NCI-H2196 (cell line): ENCODE measurements around the gene MYH11.
"Not testable (repeated sequence)": the region's sequence is repeated elsewhere in the genome, so short reads cannot be mapped to it uniquely, and the experiment has no call there.

ENCODE experiments used
- DNase-seq: peaks from one replicate; lab custom pipeline; 2025; ENCODE audit not compliant: unreplicated experiment; lab: John Stamatoyannopoulos, UW

Gene MYH11

DNA sequence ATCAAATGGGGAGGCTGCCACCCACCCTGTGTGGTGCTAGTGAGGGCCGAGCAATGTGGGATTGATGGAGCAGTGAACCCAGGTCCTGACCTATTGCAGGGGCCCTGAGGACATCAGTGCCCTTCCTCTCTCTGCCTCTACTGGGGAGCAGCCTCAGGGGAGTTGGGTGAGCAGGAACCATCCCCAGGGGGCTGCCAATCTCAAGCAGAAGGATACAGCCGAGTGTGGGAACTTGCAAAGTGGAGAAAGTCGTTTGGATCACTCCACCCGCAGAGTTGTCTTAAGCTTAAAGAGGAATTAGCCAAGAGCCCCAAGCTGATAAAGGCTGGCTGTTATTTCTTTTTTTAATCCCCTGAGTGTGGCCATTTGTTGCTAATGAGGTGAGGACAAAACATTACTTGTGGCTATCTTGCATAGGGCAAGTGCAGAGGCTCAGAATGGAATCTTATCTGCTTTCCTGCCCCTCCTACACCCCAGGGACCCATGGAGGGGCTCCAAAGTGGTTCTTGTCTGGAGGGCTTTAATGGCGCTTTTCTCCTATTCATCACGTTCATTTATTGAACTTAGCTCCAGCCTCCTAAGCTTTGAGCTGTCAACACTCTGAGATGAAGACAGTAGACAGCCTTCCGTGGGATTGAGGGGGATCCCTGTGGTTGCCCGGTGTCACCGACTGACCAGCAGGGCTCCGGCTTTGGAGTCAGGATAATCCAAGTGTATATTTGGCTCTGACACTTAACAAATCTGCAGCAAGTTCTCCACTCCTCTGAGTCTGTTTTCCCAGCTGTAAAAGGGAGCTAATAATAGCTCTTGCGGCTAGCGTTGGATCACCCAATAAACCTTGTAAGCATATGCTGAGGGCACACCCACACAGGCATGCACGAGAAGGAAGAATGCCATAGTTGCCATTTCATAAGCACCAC lies 45.1 kb downstream of the MYH11 start:
- DNase-seq: no peak

DNA sequence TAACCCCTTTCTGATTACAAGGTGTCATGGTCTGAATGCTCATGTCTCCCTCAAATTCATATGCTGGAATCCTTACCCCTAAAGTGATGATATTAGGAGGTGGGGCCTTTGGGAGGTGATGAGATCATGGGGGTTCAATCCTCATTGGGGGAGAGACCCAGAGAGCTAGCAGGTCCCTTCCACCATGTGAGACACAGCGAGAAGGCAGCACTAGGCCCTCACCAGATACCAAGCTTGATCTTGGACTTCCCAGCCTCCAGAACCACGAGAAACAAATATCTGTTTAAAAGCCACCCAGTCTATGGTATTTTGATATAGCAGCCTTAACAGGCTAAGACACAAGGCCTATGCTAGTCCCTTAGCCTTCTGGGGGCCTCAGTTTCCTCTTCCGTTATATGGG lies 45.9 kb downstream of the MYH11 start:
- no peak for DNase-seq

DNA sequence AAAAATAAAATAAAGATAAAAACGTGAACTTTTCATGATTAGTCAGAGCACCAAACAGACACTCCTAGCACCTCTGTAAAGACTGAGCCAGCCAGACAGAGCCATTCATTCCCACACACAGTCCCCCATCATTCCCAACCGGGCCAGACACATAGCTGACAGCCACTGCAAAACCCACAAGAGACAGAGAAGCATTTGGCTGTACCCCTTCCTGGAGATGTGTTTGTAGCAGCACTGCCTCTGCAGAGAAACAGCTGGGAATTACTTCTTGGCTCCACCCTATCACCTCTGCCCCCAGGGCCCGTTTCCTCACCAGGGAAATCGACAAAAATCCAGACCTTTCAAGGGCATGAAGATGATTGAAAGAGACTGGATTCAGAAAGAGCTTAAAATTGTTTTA lies 46.4 kb downstream of the MYH11 start:
- DNase-seq: no peak

DNA sequence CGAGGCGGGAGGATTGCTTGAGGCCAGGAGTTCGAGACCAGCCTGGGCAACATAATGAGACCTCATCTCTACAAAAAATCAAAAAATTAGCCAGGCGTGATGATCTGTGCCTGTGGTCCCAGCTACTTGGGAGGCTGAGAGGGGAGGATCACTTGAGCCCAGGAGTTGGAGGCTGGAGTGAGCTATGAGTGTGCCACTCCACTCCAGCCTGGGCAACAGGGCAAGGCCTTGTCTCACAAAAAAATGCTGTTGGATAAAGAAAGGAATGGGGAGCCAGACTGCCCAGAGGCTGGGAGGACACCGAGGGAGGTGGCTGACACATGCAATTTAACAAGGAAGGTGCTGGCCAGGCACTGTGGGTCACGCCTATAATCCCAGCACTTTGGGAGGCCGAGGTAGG lies 47.5 kb downstream of the MYH11 start:
- not testable (repeated sequence) for DNase-seq

DNA sequence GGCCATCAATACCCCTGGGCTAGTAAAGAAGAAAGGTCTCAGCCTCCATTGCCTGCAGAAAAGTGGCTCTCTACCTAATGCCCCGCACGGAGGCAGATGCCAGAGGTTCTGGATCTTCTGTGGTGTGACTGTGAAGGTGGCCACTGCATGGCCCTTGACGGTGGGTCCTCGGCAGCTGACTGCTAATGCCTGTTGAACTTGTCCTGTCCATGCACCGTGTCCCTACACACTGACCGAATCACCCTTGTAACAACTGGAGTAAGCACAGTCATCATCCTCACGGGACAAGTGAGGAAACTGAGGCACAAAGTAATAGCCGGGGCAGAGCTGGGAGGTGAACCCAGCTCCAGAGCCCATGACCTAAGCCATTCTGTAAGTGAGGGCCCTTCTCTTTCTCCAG lies 48.8 kb downstream of the MYH11 start:
- DNase-seq: no peak

DNA sequence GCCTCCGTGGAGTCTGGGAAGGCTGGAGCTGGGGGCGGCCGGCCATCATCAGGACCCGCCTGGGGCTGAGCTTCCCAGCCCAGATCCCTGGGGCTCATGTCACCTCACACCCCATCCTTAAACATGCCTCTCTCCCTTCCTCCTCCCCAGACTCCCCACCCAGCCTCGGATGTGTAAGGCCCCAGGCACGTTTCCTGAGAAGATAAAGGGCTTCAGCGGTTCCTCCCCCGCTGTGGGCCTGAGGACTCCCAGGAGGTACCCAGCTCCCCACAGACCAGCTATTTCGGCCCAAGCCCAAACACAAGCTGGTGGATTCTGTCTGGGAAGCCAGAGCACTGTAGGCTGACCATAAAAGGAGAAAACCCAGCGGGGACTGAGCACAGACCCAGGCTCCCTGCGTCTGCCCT lies 49.2 kb downstream of the MYH11 start:
- DNase-seq: no peak

DNA sequence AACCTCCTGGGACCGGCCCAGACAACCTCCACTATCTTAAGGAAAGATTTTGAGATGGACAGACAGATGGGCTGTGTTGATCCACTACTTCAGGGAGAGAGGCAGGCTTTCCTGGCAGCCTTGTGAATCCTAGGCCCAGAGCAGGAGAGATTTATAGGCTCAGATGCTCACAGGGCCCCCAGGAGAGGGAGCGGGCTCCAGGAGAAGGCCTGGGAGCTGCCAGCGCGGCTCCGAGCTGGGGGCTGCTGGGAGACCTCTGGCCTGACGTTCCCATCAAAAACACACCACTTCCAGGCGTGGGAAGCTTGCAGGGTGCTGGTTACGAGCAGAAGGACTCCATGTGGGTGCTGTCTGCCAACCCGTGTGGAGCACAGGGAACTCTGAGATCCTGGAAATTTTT lies 53.2 kb downstream of the MYH11 start:
- no peak for DNase-seq

DNA sequence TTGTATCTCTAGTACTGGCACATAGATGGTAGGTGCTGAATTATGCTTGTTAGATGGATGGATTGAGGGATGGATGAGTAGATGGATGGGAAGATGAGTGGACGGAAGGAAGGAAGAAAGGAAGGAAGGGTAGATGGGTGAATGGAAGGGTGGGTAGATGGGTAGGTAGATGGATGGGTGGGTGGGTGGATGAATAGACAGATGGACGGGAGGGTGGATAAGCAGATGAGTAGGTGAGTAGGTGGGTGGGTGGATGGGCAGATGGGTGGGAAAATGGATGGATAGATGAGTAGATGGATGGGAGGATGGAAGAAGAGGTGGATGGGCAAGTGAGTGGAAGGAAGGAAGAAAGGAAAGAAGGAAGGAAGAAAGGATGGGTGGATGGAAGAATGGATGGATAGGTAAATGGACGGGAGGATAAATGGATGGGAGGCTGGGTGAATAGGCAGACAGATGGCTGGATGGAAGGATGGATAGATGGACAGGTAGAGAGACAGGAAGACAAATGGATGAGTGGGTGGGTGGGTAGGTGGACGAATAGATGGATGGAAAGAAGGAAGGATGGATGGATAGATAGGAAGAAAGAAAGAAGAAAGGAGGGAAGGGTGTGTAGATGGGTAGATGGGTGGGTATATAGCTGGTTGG lies 56.9 kb downstream of the MYH11 start:
- no peak for DNase-seq

DNA sequence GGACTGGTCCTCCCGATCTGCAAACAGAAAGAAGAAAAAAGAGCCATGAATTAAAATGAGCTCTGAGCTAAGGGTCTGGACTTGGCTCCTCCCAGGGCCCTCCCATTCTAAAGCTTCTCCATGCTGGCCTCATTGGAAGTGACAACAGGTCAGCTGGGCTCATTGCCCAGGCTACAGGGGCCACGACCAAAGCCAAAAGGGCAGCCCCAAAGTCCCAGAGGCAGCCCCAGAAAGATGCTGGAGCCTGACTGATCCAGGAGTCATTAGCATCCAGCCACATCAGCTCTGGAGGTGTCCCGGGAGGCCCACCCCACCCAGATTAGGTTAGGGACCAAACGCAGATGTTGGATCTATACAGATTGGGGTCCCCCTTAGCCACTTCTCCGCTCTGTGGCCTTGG lies 58.2 kb downstream of the MYH11 start:
- DNase-seq: no peak

DNA sequence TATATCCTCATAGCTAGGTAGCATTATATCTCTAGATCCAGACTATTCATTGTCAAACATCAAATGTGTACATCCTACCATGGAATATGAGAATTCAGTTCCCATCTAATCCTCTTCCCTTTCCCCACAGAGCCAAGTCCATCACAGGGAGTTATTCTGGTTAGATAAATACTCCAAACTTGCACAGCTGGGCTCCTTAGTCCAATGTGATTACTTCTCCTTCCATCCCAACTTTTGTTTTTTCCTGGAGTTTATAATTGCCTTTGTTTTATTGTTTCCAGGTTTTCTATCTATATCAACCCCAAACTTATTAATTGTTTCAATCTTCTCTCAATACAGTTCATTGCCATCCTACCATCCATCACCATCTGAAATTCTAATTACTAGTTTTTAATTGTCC lies 59.9 kb downstream of the MYH11 start:
- DNase-seq: no peak

DNA sequence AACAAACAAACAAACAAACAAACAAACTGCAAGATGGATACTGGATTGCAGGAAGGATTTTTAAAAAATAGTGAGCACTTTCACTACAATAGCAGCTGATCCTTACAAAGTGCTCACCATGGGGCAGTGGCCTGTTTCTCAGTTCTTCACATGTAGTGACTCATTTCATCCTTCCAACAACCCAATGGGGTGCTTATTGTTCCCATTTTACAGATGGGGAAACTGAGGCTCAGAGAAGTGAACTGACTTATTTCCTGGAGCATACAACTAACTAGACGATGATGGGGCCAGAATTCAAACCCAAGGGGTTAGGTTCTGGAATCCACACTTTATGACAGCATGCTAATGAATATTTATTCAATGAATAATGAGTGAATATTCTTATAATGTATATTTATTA lies 61.2 kb downstream of the MYH11 start:
- no peak for DNase-seq

DNA sequence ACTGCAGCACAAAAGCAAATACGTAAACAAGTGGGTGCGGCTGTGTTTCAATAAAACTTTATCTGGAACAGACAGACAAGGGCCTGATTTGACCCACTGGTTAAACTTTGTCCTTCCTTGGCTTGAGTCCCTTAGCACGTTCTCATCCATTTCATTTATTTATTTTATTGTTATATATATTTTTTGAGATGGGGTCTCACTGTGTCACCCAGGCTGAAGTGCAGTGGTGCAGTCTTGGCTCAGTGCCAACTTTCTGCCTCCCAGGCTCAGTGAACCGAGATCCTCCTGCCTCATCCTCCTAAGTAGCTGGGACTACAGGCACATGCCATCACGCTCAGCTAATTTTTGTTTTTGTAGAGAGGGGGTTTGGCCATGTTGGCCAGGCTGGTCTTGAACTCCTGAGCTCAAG lies 64.3 kb downstream of the MYH11 start:
- no peak for DNase-seq

DNA sequence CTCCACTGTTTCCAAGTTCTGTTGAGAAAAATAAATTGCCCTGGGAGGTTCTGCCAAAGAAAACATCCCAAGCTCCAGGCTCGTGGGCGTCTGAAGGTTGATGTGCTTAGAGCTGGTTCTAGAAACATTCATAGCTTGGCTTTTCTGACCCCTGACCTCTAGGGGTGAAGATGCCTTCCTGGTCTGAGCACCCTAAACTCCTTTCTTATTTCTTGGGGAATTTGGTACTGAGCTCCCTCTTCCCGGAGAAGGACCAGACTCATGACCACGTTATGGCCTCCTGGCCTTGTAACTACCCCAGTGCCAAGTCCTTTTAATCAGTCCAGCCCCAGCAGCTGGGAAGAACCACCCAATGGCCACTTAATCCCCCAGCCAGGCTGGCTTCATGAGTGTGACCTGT lies 66.4 kb downstream of the MYH11 start:
- DNase-seq: no peak

DNA sequence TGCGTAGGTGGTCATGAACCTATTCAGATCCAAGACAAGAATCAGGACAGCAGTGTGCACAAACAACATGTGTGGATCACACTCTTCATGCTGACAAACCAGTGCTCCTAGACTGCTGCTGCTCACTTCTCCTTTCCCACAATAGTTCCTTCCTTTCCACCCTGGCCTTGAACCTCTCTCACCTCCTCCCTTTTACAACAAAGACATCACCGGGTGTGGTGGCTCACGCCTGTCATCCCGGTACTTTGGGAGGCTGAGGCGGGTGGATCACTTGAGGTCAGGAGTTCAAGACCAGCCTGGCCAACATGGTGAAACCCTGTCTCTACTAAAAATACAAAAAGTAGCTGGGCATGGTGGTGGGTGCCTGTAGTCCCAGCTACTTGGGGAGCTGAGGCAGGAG lies 67.0 kb downstream of the MYH11 start:
- not testable (repeated sequence) for DNase-seq

DNA sequence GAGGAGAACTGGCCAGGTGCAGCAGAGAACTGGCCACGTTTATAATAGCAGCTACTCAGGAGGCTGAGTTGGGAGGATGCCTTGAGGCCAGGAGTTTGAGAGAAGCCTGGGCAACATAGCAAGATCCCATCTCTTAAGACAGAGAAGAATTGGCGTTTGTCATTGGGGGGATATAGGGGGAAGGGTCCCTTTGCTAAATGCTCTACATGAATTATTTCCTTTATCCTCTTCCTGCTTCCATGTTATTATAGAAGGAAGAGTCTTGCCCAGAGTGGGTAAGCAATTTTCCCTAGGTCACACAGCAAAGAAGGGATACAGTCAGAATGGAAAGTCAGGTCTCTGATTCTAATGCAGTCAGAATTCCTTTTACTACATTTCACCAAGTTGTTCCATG lies 68.0 kb downstream of the MYH11 start:
- no peak for DNase-seq

DNA sequence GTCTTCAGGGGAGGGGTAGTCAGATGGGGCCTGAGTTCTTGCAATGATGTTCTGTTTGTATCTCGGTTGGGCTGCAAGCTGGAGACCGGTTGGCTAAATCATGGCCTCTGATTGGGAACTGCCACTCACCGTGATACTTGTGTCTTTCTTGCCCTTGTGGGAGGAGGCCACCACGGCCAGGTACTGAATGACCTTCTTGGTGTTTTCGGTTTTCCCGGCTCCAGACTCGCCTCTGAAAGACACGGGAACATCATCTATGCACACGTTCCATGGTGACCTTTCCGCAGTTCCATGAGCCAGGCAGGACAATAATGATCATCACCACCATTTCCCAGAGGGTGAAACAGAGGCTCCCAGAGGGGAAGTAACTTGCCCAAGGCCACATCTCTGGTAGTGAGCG lies 70.3 kb downstream of the MYH11 start:
- no peak for DNase-seq

DNA sequence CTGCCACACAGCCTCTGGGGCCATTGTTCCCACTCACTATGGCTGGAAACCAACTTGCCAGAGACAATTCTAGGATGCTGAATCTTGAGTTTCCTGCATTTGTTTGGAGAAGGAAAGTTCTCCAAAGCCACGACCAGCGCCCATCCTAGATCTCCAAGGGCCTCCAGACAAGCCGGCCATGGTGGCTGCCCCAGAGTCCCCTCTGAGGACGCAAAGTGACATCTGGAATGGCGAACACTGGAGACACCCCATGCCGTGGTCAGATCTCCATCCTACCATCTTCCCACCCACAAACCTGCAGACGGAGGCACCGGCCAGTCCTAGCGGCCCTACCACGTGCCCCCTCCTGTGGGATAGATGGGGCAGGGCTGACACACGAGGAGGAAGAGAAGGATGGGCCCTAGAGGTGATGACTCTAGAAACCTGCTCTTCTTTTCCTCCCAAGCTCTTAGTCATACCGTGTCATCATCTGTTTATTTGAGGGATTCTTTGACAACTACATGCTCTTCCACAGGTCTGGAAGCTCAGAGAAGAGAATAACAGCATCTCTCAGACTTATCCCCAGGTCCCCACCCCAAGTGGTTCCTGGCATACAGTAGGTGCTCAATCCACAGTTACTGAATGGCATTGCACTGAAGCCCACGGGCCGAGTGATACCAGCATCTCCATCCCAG lies 71.3 kb downstream of the MYH11 start:
- no peak for DNase-seq

DNA sequence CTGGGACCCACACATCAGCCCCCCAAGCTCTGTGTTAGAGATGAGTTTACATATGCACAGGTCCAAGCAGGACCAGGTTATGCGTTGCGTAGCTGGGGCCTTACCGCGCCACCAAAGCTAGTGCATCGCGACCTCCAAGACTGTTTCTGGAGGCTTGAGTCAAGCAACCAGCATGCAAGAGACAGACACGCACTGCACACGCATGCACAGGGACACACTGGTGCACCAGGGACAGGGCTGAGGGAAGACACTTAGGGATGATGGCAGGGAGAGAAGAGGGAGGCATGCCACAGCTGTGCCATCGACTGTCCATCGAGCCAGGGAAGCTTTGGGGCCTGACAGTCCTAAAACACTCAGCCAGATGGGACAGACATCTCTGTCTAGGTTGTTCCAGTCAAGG lies 72.8 kb downstream of the MYH11 start:
- DNase-seq: no peak

DNA sequence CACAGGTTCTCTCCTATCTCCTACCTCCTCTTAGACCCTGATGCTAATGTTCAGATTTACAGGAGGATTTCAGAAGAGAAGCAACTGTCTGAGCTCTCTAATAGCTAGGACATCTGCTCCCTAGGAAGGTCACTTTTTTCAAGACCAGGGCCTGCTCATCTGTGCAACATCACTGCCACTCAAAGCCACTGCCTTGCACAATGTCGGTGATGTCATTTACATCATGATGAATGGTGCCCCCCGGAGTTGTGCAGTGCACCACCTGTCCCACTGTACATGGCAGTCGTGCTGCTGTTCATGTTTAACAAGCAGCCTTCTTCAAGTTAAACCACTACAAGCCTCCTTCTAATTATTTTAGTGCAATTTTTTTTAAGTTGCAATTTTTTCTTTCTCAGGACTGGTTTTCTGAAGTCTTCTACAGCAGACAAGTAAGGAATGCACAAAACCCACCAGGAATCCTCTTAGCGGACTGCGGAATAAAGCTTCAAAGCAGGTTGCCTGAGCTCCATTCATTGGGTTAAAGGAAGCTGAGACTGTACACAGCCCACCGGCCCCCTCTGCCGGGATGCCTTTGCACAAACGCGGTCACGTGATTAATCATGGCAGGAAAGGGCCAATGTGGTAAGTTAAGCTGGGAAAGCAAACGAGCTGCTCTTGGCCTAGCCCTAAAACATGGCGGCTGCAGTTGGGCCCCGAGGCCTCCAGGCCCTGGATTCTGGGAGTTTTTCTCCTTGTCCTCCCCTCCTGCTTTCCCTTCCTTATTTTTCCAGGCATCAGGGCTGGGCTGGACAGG lies 74.1 kb downstream of the MYH11 start:
- DNase-seq: no peak

DNA sequence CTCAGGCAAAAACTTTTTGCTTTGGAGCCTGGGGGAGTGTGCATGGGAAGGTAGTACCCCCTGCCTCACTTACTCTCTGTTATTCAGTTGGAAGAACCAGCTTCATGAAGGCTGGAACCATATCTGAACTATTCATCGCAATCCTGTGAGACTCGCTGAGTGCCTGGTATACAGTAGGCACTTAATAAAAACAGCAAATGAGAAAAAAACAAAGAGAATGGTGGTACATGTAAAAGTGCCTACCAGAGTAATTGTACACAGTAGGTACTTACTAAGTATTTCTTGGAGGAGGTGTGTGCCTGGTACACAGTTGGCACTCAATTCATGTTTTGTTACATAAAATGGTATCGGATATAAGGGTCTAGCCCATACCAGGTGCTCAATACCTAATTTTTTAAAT lies 75.2 kb downstream of the MYH11 start:
- DNase-seq: no peak

DNA sequence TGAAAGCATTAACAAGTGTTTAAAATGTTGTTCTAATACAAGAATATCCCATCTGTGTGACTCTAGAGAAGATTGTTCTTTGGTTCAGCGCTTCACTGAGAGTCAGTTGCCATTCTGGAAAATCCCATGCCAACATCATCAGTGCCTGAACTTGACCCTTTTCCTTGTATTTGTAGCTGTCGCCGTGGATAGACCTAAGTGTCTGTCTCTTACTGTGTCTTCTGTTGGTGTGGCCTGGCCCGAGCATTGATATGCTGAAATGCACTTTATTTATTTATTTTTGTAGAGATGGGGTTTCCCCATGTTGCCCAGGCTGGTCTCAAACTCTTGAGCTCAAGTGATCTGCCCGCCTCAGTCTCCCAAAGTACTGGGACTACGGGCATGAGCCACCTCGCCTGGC lies 76.0 kb downstream of the MYH11 start:
- DNase-seq: no peak
